ENCODE results near the gene OR2T5. TPM values are rescaled to one million over a fixed set of nuclear protein-coding genes. Genes with fewer than 3 reads are reported as not detected.
"Not testable (repeated sequence)": the region's sequence is repeated elsewhere in the genome, so short reads cannot be mapped to it uniquely, and the experiment has no call there.

The OR2T5 gene
- total and polyA plus RNA-seq, 4 donors, result not detected

GRCh38 chr1:248521856-248522255, 33.5 kb downstream of the OR2T5 start:
- Histone ChIP-seq H3K4me3 (ENCODE audit: low read depth in 1 of 3, low read length in 3 of 3) (no peak overlapping the region), H3K27me3 (ENCODE audit: control insufficient read depth in 4 of 4, insufficient read depth in 4 of 4, low read length in 3 of 4) (no peaks in the 10 kb centered on the region), H3K27ac (ENCODE audit: low read depth in 1 of 2, low read length in 2 of 2) (no peak overlapping the region), H3K4me1 (ENCODE audit: control insufficient read depth in 4 of 4, insufficient read depth in 4 of 4, low read length in 3 of 4) (no peaks in the 10 kb centered on the region), H3K9me3 (ENCODE audit: control insufficient read depth in 4 of 4, low read length in 3 of 4) (no peaks in the 10 kb centered on the region), H3K9ac (ENCODE audit: low read depth in 1 of 2, low read length in 2 of 2) (no peak overlapping the region), H3K36me3 (ENCODE audit: control insufficient read depth in 4 of 4, insufficient read depth in 3 of 4, low read depth in 1 of 4, low read length in 3 of 4) (no peaks in the 10 kb centered on the region)
- TF ChIP-seq ZBTB33 (IDR thresholded peaks at IDR 0.05) (no peak), HNF4A (conservative IDR thresholded peaks at IDR 0.05) (no peak), REST (IDR thresholded peaks at IDR 0.05) (no peak), YY1 (IDR thresholded peaks at IDR 0.05) (no peak), GABPA (IDR thresholded peaks at IDR 0.05 in 1 of 2, conservative IDR thresholded peaks at IDR 0.05 in 1 of 2) (no peak), EGR1 (IDR thresholded peaks at IDR 0.05; ENCODE audit: low read depth in 2 of 2) (no peak), RAD21 (IDR thresholded peaks at IDR 0.05) (no peak)
- no peak for DNase-seq (ENCODE audit: low spot score)
- WGBS, result 82% methylated on average over 12 of the region's 12 CpGs

GRCh38 chr1:248537449-248537848, 49.1 kb downstream of the OR2T5 start:
- H3K27ac ChIP-seq (ENCODE audit: low read depth in 1 of 2, low read length in 2 of 2); H3K4me3 ChIP-seq (ENCODE audit: low read depth in 1 of 3, low read length in 3 of 3): not testable (repeated sequence)

More at GRCh38 chr1:248537449-248537848, 49.1 kb downstream of the OR2T5 start:
- H3K4me1 ChIP-seq (ENCODE audit: control insufficient read depth in 4 of 4, insufficient read depth in 4 of 4, low read length in 3 of 4); DNase-seq (ENCODE audit: low spot score); H3K9me3 ChIP-seq (ENCODE audit: control insufficient read depth in 4 of 4, low read length in 3 of 4); H3K27me3 ChIP-seq (ENCODE audit: control insufficient read depth in 4 of 4, insufficient read depth in 4 of 4, low read length in 3 of 4); H3K9ac ChIP-seq (ENCODE audit: low read depth in 1 of 2, low read length in 2 of 2); H3K36me3 ChIP-seq (ENCODE audit: control insufficient read depth in 4 of 4, insufficient read depth in 3 of 4, low read depth in 1 of 4, low read length in 3 of 4): not testable (repeated sequence)

Other genes starting within 250 kb of the OR2T5 start
- gene OR2T33, start 210.6 kb upstream of the OR2T5 start, total RNA-seq, result under 1 TPM in 1 of 2 donors, not detected in 1; 0.37 TPM
- not detected for gene OR2T33, start 210.6 kb upstream of the OR2T5 start, polyA plus RNA-seq
- not detected for gene OR2T12, start 185.2 kb upstream of the OR2T5 start, total RNA-seq
- not detected for gene OR2T12, start 185.2 kb upstream of the OR2T5 start, polyA plus RNA-seq
- not detected for gene OR2M7, start 164.0 kb upstream of the OR2T5 start, total RNA-seq
- gene OR2M7, start 164.0 kb upstream of the OR2T5 start, polyA plus RNA-seq, result not detected
- not detected for gene OR14C36, start 139.8 kb upstream of the OR2T5 start, total RNA-seq
- not detected for gene OR14C36, start 139.8 kb upstream of the OR2T5 start, polyA plus RNA-seq
- gene OR2T4, start 126.9 kb upstream of the OR2T5 start, total RNA-seq, result not detected
- gene OR2T4, start 126.9 kb upstream of the OR2T5 start, polyA plus RNA-seq, result not detected
- not detected for gene OR2T6, start 112.8 kb upstream of the OR2T5 start, total RNA-seq
- not detected for gene OR2T6, start 112.8 kb upstream of the OR2T5 start, polyA plus RNA-seq
- not detected for gene OR2T1, start 85.5 kb upstream of the OR2T5 start, total RNA-seq
- not detected for gene OR2T1, start 85.5 kb upstream of the OR2T5 start, polyA plus RNA-seq
- gene OR2T2, start 43.0 kb upstream of the OR2T5 start, total RNA-seq, result not detected
- not detected for gene OR2T2, start 43.0 kb upstream of the OR2T5 start, polyA plus RNA-seq
- not detected for gene OR2T3, start 15.2 kb upstream of the OR2T5 start, total RNA-seq
- gene OR2T3, start 15.2 kb upstream of the OR2T5 start, polyA plus RNA-seq, result not detected
- not detected for gene OR2G6, start 19.5 kb downstream of the OR2T5 start, total RNA-seq
- gene OR2G6, start 19.5 kb downstream of the OR2T5 start, polyA plus RNA-seq, result not detected
- not detected for gene OR2T29, start 74.2 kb downstream of the OR2T5 start, total RNA-seq
- not detected for gene OR2T29, start 74.2 kb downstream of the OR2T5 start, polyA plus RNA-seq
- gene OR2T34, start 86.2 kb downstream of the OR2T5 start, total RNA-seq, result not detected
- not detected for gene OR2T34, start 86.2 kb downstream of the OR2T5 start, polyA plus RNA-seq
- gene OR2T10, start 109.1 kb downstream of the OR2T5 start, total RNA-seq, result not detected
- gene OR2T10, start 109.1 kb downstream of the OR2T5 start, polyA plus RNA-seq, result not detected
- not detected for gene OR2T11, start 146.5 kb downstream of the OR2T5 start, total RNA-seq
- not detected for gene OR2T11, start 146.5 kb downstream of the OR2T5 start, polyA plus RNA-seq
- gene OR2T35, start 156.7 kb downstream of the OR2T5 start, total RNA-seq, result not detected
- gene OR2T35, start 156.7 kb downstream of the OR2T5 start, polyA plus RNA-seq, result not detected
- not detected for gene OR2T27, start 166.9 kb downstream of the OR2T5 start, total RNA-seq
- gene OR2T27, start 166.9 kb downstream of the OR2T5 start, polyA plus RNA-seq, result not detected
- not detected for gene OR14I1, start 214.2 kb downstream of the OR2T5 start, total RNA-seq
- not detected for gene OR14I1, start 214.2 kb downstream of the OR2T5 start, polyA plus RNA-seq